SU-DHL-6 (cell line): ENCODE measurements around the gene LRBA.
"Not testable (repeated sequence)": the region's sequence is repeated elsewhere in the genome, so short reads cannot be mapped to it uniquely, and the experiment has no call there.

Source experiments
- CTCF ChIP-seq: fragments of 200-600 bp; sonication (generic); IDR thresholded peaks from one replicate; pipeline ENCODE4 v1.5.1; 2017; ENCODE audit warnings: antibody characterized with exemption, mild to moderate bottlenecking, low read length, moderate library complexity; ENCODE audit not compliant: insufficient read depth, poor library complexity, severe bottlenecking
- EZH2phosphoT487 ChIP-seq: fragments of 200-600 bp; sonication (generic), shearing (Covaris generic); conservative IDR thresholded peaks from 2 replicates; pipeline ENCODE4 v1.6.1; 2018; ENCODE audit warnings: mild to moderate bottlenecking, antibody characterized with exemption, low read length, moderate library complexity, mixed read lengths

- TF ChIP-seq CTCF, EZH2phosphoT487: not testable (repeated sequence)
These were observed 51.3 kb downstream of the LRBA start for GRCh38 chr4:150963602-150964345.
